IMR-90 (cell line): ENCODE results near the gene PAPSS1. TPM values are rescaled to one million over a fixed set of nuclear protein-coding genes. Genes with fewer than 3 reads are reported as not detected.

Source experiments
- ATAC-seq: fragments of 200-7000 bp; cut with Tn5 transposase; 2 replicates; pipeline ENCODE4 v1.9.1; 2020; ENCODE audit warnings: low read depth, mild to moderate bottlenecking, moderate library complexity
- BruUV-seq: library from RNA; stranded (reverse); fragments of 400-500 nt; replicated peaks from 2 replicates; lab custom pipeline; 2021; lab: Mats Ljungman, UMichigan
- CTCF ChIA-PET: fragments of 300-600 bp; formaldehyde crosslinking; extraction: SDS; loops from one replicate; lab custom pipeline; 2021; ENCODE audit warnings: antibody characterized with exemption; lab: Yijun Ruan, JAX
- POLR2A ChIA-PET: fragments of 300-600 bp; sonication (Branson Sonifier 250); formaldehyde crosslinking; loops from one replicate; lab custom pipeline; 2022; ENCODE audit warnings: antibody characterized with exemption; ENCODE audit not compliant: unreplicated experiment; lab: Charles Lee
- DNase-seq: peaks from one replicate; pipeline ENCODE4 v3.0.0; 2013
- H2AFZ ChIP-seq: replicated peaks from 2 replicates; pipeline ENCODE3; 2013; ENCODE audit warnings: low read length, mild to moderate bottlenecking; ENCODE audit not compliant: poor library complexity
- H2AK5ac ChIP-seq: 2 replicates; pipeline ENCODE4 v1.6.1; 2013; ENCODE audit warnings: low read depth, low read length, inconsistent platforms
- H2AK9ac ChIP-seq: replicated peaks from 2 replicates; pipeline ENCODE3; 2013; ENCODE audit warnings: mild to moderate bottlenecking, low read depth, low read length, moderate library complexity; ENCODE audit not compliant: poor library complexity
- H2BK120ac ChIP-seq: 2 replicates; pipeline ENCODE4 v1.6.1; 2013; ENCODE audit warnings: low read depth, low read length, inconsistent platforms
- H2BK15ac ChIP-seq: 3 replicates; pipeline ENCODE4 v1.6.1; 2013; ENCODE audit warnings: low read depth, low read length, inconsistent platforms
- H2BK20ac ChIP-seq: 2 replicates; pipeline ENCODE4 v1.6.1; 2013; ENCODE audit warnings: low read depth, mild to moderate bottlenecking, inconsistent platforms, low read length, moderate library complexity
- H2BK5ac ChIP-seq: 2 replicates; pipeline ENCODE4 v1.6.1; 2013; ENCODE audit warnings: mild to moderate bottlenecking, low read depth, low read length, inconsistent platforms; ENCODE audit not compliant: poor library complexity, severe bottlenecking
- H3K14ac ChIP-seq: replicated peaks from 2 replicates; pipeline ENCODE4 v1.6.1; 2013; ENCODE audit warnings: low read depth, low read length, inconsistent platforms
- H3K18ac ChIP-seq: 2 replicates; pipeline ENCODE4 v1.6.1; 2013; ENCODE audit warnings: low read depth, low read length, control low read depth
- H3K23ac ChIP-seq: 2 replicates; pipeline ENCODE4 v1.6.1; 2013; ENCODE audit warnings: low read depth, low read length, inconsistent platforms
- H3K27ac ChIP-seq: 2 replicates; pipeline ENCODE4 v1.5.1; 2013; ENCODE audit warnings: mild to moderate bottlenecking, control low read depth, low read length; ENCODE audit not compliant: insufficient read depth
- H3K27me3 ChIP-seq: 2 replicates; pipeline ENCODE4 v1.6.1; 2013; ENCODE audit warnings: low read length; ENCODE audit not compliant: control insufficient read depth, insufficient read depth
- H3K36me3 ChIP-seq: 2 replicates; pipeline ENCODE4 v1.6.1; 2013; ENCODE audit warnings: low read length, mixed read lengths; ENCODE audit not compliant: control insufficient read depth, insufficient read depth
- H3K4ac ChIP-seq: 2 replicates; pipeline ENCODE4 v1.6.1; 2013; ENCODE audit warnings: low read depth, low read length, inconsistent platforms
- H3K4me1 ChIP-seq: 2 replicates; pipeline ENCODE4 v1.6.1; 2013; ENCODE audit warnings: low read length, mixed read lengths; ENCODE audit not compliant: control insufficient read depth, insufficient read depth
- H3K4me2 ChIP-seq: 2 replicates; pipeline ENCODE4 v1.6.1; 2013; ENCODE audit warnings: low read depth, mild to moderate bottlenecking, control low read depth, low read length, moderate library complexity
- H3K4me3 ChIP-seq: 2 replicates; pipeline ENCODE4 v1.5.1; 2013; ENCODE audit warnings: low read depth, mild to moderate bottlenecking, control low read depth, low read length, moderate library complexity; ENCODE audit not compliant: insufficient read depth
- H3K56ac ChIP-seq: 2 replicates; pipeline ENCODE4 v1.6.1; 2013; ENCODE audit warnings: low read length, inconsistent platforms; ENCODE audit not compliant: insufficient read depth; ENCODE audit errors: extremely low read depth
- H3K79me1 ChIP-seq, 2 experiments: 2 replicates each; pipeline ENCODE4 v1.6.1; 2013; ENCODE audit warnings: low read length in 2 of 2, inconsistent platforms in 1 of 2, low read depth in 1 of 2
- H3K9ac ChIP-seq: 2 replicates; pipeline ENCODE4 v1.6.1; 2013; ENCODE audit warnings: low read depth, low read length, control low read depth
- H3K9me1 ChIP-seq: 2 replicates; pipeline ENCODE4 v1.6.1; 2013; ENCODE audit warnings: low read length, inconsistent platforms; ENCODE audit not compliant: insufficient read depth
- H3K9me3 ChIP-seq: 2 replicates; pipeline ENCODE4 v1.6.1; 2013; ENCODE audit warnings: low read length; ENCODE audit not compliant: control insufficient read depth, insufficient read depth
- H4K20me1 ChIP-seq: 2 replicates; pipeline ENCODE4 v1.6.1; 2013; ENCODE audit warnings: low read length, inconsistent platforms; ENCODE audit not compliant: insufficient read depth
- H4K5ac ChIP-seq: 2 replicates; pipeline ENCODE4 v1.6.1; 2013; ENCODE audit warnings: mild to moderate bottlenecking, low read depth, low read length, control low read depth
- H4K8ac ChIP-seq, 2 experiments: 2 replicates each; pipeline ENCODE4 v1.6.1; 2013; ENCODE audit warnings: low read depth in 2 of 2, low read length in 2 of 2, control low read depth in 1 of 2, inconsistent platforms in 1 of 2
- H4K91ac ChIP-seq: 2 replicates; pipeline ENCODE4 v1.6.1; 2013; ENCODE audit warnings: low read depth, low read length, inconsistent platforms; ENCODE audit not compliant: insufficient read depth
- CEBPB ChIP-seq: IDR thresholded peaks from 2 replicates; pipeline ENCODE4 v1.6.1; 2012; ENCODE audit warnings: low read depth, low read length, improper control_type of control experiment
- CHD1 ChIP-seq: IDR thresholded peaks from 2 replicates; pipeline ENCODE4 v1.6.1; 2012; ENCODE audit warnings: low read depth, low read length, improper control_type of control experiment
- MAFK ChIP-seq: IDR thresholded peaks from 2 replicates; pipeline ENCODE4 v1.6.1; 2012; ENCODE audit warnings: low read depth, low read length, improper control_type of control experiment
- MXI1 ChIP-seq: IDR thresholded peaks from 2 replicates; pipeline ENCODE4 v1.6.1; 2012; ENCODE audit warnings: low read depth, mild to moderate bottlenecking, low read length, moderate library complexity, borderline replicate concordance
- NFE2L2 ChIP-seq: fragments of 150-350 bp; IDR thresholded peaks from 2 replicates; pipeline ENCODE4 v1.6.1; 2016; ENCODE audit warnings: low read depth, mild to moderate bottlenecking, low read length
- RAD21 ChIP-seq: IDR thresholded peaks from 2 replicates; pipeline ENCODE4 v1.6.1; 2012; ENCODE audit warnings: low read length, improper control_type of control experiment
- RFX5 ChIP-seq: IDR thresholded peaks from 2 replicates; pipeline ENCODE4 v1.8.0; 2012; ENCODE audit warnings: low read depth, mild to moderate bottlenecking, low read length, moderate library complexity
- SMC3 ChIP-seq: fragments of 150-350 bp; IDR thresholded peaks from 2 replicates; pipeline ENCODE4 v1.6.1; 2016; ENCODE audit warnings: low read depth, mild to moderate bottlenecking, antibody characterized with exemption, low read length, moderate library complexity
- WGBS, 2 experiments: methylation state at CpG; one replicate each; pipeline versions ENCODE4 v1.1.5 to v1.1.7; 2013; ENCODE audit warnings: missing lambda C conversion rate in 2 of 2; ENCODE audit not compliant: insufficient read length in 1 of 2; ENCODE audit errors: extremely low coverage in 2 of 2; 5-methylcytosine and 5-hydroxymethylcytosine counted together
- dilution Hi-C: fragments of 300-500 bp; cut with HindIII; formaldehyde crosslinking; loops from one replicate; pipeline ENCODE4 v1.14.3; 2018; ENCODE audit warnings: low sequenced_read_pairs; ENCODE audit not compliant: unreplicated experiment
- in situ Hi-C: fragments of 300-500 bp; cut with MboI; formaldehyde crosslinking; loops from 3 replicates; pipeline ENCODE4 v1.14.3; 2019; ENCODE audit warnings: low sequenced_read_pairs, inconsistent platforms, mixed read lengths
- intact Hi-C: fragments of 100-400 bp; cut with micrococcal nuclease; formaldehyde crosslinking; loops from 2 replicates; pipeline ENCODE4 v1.10.0; 2022
- polyA plus RNA-seq, 3 experiments: library from polyadenylated mRNA; depleted of rRNA; stranded (reverse); fragments of >200 nt; gene quantifications; 2 replicates each; pipeline ENCODE4 v1.2.3, GENCODE V29; 2012; ENCODE audit warnings: low replicate concordance in 1 of 3
- total RNA-seq: library from RNA; depleted of rRNA; stranded (reverse); fragments of >200 nt; gene quantifications from 2 replicates; pipeline ENCODE4 v1.2.3, GENCODE V29; 2012
- TF ChIP-seq, protein P1 (sequence below): conservative IDR thresholded peaks from 2 replicates; pipeline ENCODE4 v1.5.1; 2012; ENCODE audit warnings: mild to moderate bottlenecking, low read depth, low read length, improper control_type of control experiment
- TF ChIP-seq, protein P2 (sequence below): fragments of 150-350 bp; IDR thresholded peaks from 2 replicates; pipeline ENCODE4 v1.6.1; 2017; ENCODE audit warnings: mild to moderate bottlenecking, antibody characterized with exemption, low read length, low read depth

The PAPSS1 gene
- total and polyA plus RNA-seq, 2 of the 4 experiments (the other 2 are of a cell fraction) = 71.8 to 82.8 TPM

DNA sequence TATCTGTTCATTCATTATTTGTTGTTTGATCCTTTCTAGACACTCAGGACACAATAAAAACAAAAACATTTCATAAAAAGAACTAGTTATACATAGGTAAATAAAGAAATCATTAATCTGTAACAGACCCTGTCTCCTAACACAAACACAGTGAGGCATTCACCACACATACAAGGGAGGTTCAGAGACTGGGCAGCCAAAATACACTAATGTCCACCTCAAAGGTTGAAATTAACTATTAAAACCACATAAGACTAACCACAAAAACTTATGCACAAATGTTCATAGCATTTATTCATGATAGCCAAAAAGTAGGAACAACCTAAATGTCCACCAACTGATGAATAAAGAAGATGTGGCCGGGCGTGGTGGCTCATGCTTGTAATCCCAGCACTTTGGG lies 7.8 kb downstream of the PAPSS1 start:
- in situ Hi-C loops = no loop called here
- H4K91ac ChIP-seq = no peak overlapping the region
- H3K27ac ChIP-seq = no peak overlapping the region
- no peak for ATAC-seq
- WGBS, 2 experiments = 89% methylated on average over 2 of the region's 2 CpGs; no CpG with 5 or more reads in 1 of the 2 experiments
- H3K79me1 ChIP-seq = peaks cover 31 to 33% of the 10 kb centered on the region in 2 experiments
- dilution Hi-C loops = no loop called here
- H4K5ac ChIP-seq = no peak overlapping the region
- no peak overlapping the region for H2BK120ac ChIP-seq
- no peak overlapping the region for H3K4me3 ChIP-seq
- no TSS peak for BruUV-seq
- H2AFZ ChIP-seq = no peak overlapping the region
- POLR2A ChIA-PET = interaction anchor here (0.7 kb wide), 1 partner anchor 11 kb away, joined by 4 read pairs; no protein-coding TSS in a partner anchor
- H2AK5ac ChIP-seq = no peak overlapping the region
- no peak overlapping the region for H2BK20ac ChIP-seq
- H3K36me3 ChIP-seq = no peaks in the 10 kb centered on the region; the same call in 1 of the 2 replicates
- no peak overlapping the region for H3K14ac ChIP-seq
- H3K4ac ChIP-seq = no peak overlapping the region
- 0 out of 2 replicates have a peak, but pooled peaks cover 4% of the 10 kb centered on the region for H4K20me1 ChIP-seq
- H3K23ac ChIP-seq = no peak overlapping the region
- CTCF ChIA-PET = no interaction called here
- H3K4me2 ChIP-seq = no peak overlapping the region
- no peak overlapping the region for H3K9ac ChIP-seq
- peaks cover 3% of the 10 kb centered on the region; the same call in 1 of the 2 replicates for H3K9me3 ChIP-seq
- H3K27me3 ChIP-seq = no peaks in the 10 kb centered on the region
- no peak overlapping the region for H2AK9ac ChIP-seq
- no peak overlapping the region for H3K18ac ChIP-seq
- TF ChIP-seq, protein P1, sequence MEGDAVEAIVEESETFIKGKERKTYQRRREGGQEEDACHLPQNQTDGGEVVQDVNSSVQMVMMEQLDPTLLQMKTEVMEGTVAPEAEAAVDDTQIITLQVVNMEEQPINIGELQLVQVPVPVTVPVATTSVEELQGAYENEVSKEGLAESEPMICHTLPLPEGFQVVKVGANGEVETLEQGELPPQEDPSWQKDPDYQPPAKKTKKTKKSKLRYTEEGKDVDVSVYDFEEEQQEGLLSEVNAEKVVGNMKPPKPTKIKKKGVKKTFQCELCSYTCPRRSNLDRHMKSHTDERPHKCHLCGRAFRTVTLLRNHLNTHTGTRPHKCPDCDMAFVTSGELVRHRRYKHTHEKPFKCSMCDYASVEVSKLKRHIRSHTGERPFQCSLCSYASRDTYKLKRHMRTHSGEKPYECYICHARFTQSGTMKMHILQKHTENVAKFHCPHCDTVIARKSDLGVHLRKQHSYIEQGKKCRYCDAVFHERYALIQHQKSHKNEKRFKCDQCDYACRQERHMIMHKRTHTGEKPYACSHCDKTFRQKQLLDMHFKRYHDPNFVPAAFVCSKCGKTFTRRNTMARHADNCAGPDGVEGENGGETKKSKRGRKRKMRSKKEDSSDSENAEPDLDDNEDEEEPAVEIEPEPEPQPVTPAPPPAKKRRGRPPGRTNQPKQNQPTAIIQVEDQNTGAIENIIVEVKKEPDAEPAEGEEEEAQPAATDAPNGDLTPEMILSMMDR = no peak
- TF ChIP-seq, protein P2, sequence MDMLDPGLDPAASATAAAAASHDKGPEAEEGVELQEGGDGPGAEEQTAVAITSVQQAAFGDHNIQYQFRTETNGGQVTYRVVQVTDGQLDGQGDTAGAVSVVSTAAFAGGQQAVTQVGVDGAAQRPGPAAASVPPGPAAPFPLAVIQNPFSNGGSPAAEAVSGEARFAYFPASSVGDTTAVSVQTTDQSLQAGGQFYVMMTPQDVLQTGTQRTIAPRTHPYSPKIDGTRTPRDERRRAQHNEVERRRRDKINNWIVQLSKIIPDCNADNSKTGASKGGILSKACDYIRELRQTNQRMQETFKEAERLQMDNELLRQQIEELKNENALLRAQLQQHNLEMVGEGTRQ = no peak
- TF ChIP-seq RAD21 (no peak), MAFK (no peak), CHD1 (no peak), NFE2L2 (no peak), SMC3 (no peak), MXI1 (no peak), CEBPB (no peak), RFX5 (no peak)
- no peak overlapping the region for H2BK15ac ChIP-seq
- peaks cover 6% of the 10 kb centered on the region for H3K9me1 ChIP-seq
- peaks cover 3% of the 10 kb centered on the region for H3K4me1 ChIP-seq
- no peak overlapping the region for H3K56ac ChIP-seq
- DNase-seq = no peak
- intact Hi-C loops = no loop called here
- no peak overlapping the region for H2BK5ac ChIP-seq
- H4K8ac ChIP-seq = no peak overlapping the region
